PFSK-1 (cell line): ENCODE data around the gene IKZF5.

Source experiments
- FOXP2 ChIP-seq: optimal IDR thresholded peaks from 2 replicates; pipeline ENCODE3; 2011; ENCODE audit warnings: borderline replicate concordance, control low read depth, inconsistent platforms; ENCODE audit not compliant: insufficient read depth; ENCODE audit errors: extremely low read length, extremely low read depth
- POLR2AphosphoS5 ChIP-seq: IDR thresholded peaks from 2 replicates; pipeline ENCODE4 v1.6.1; 2012; ENCODE audit warnings: low read depth, mild to moderate bottlenecking, control low read depth, low read length, moderate library complexity
- REST ChIP-seq, 2 experiments: IDR thresholded peaks; 2 replicates each; pipeline versions ENCODE4 v1.6.1 to v1.8.0; 2011 to 2012; ENCODE audit warnings: low read depth in 2 of 2, low read length in 2 of 2, control low read depth in 1 of 2, inconsistent platforms in 1 of 2, mild to moderate bottlenecking in 1 of 2, moderate library complexity in 1 of 2; ENCODE audit not compliant: insufficient read depth in 1 of 2
- SIN3A ChIP-seq: IDR thresholded peaks from 2 replicates; pipeline ENCODE4 v1.6.1; 2012; ENCODE audit warnings: mild to moderate bottlenecking, low read length, moderate library complexity, borderline replicate concordance; ENCODE audit not compliant: insufficient read depth
- TAF1 ChIP-seq: IDR thresholded peaks from 2 replicates; pipeline ENCODE4 v1.6.1; 2012; ENCODE audit warnings: low read length, control low read depth, borderline replicate concordance; ENCODE audit not compliant: insufficient read depth

Gene IKZF5

DNA sequence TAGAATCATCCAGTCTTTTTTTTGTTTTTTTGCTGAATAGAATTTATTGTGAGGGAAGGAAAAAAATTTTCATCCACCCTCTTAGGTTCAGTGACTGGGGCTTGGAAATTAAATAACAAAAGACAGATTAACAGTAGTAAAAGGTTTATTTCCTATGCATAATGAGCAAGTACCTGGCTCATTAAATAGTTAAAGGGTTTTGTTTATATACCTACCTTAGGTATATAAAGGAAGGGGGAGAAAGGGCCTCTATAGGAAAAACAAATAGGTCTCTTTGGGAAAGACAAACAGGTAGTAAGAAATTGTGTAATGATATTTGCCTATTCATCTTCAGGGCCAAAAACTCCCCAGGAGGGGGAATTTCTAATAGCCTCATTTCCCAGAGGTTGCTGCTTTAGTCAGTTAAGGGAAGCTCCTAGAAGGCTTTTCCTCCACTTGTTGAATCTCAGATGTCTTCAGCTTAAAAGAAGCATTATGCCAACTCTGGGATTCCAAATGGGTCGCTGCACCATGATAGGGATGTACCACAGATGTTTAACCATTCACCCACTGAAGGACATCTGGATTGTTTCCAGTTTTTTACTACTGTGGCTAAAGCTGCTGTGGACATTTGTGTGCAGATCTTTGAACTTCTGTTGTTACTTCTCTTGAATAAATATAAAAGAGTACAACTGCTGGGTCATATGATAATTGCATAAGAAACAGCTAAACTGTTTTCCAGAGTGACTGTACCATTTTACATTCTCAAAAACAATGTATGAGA lies 11.5 kb upstream of the IKZF5 start:
- TF ChIP-seq POLR2AphosphoS5, result no peak
- TF ChIP-seq REST (IDR thresholded peaks at IDR 0.05; ENCODE audit: insufficient read depth in 1 of 2, low read depth in 2 of 2, low read length in 2 of 2), result no peak
- no peak for TF ChIP-seq SIN3A
- no peak for TF ChIP-seq FOXP2
- no peak for TF ChIP-seq TAF1

- TF ChIP-seq FOXP2 (no peak), TAF1 (no peak), POLR2AphosphoS5 (no peak), SIN3A (no peak), REST (IDR thresholded peaks at IDR 0.05; ENCODE audit: insufficient read depth in 1 of 2, low read depth in 2 of 2, low read length in 2 of 2) (no peak)
Measured at GRCh38 chr10:123019264-123019663, 10.7 kb upstream of the IKZF5 start.

- TF ChIP-seq FOXP2, result no peak
- TF ChIP-seq REST (IDR thresholded peaks at IDR 0.05; ENCODE audit: insufficient read depth in 1 of 2, low read depth in 2 of 2, low read length in 2 of 2), result no peak
- no peak for TF ChIP-seq SIN3A
- TF ChIP-seq TAF1, result no peak
- no peak for TF ChIP-seq POLR2AphosphoS5
Measured at GRCh38 chr10:123018531-123018930, 9.9 kb upstream of the IKZF5 start.

GRCh38 chr10:123017421-123018165 lies 9.0 kb upstream of the IKZF5 start:
- TF ChIP-seq SIN3A (no peak), FOXP2 (no peak), REST (IDR thresholded peaks at IDR 0.05; ENCODE audit: insufficient read depth in 1 of 2, low read depth in 2 of 2, low read length in 2 of 2) (no peak), TAF1 (no peak), POLR2AphosphoS5 (no peak)
